Measurements from ENCODE around the gene FOXC2. TPM values are rescaled to one million over a fixed set of nuclear protein-coding genes. Genes with fewer than 3 reads are reported as not detected.

Gene FOXC2
- total RNA-seq, 1 donor from 2014 or later = under 0.01 TPM

DNA sequence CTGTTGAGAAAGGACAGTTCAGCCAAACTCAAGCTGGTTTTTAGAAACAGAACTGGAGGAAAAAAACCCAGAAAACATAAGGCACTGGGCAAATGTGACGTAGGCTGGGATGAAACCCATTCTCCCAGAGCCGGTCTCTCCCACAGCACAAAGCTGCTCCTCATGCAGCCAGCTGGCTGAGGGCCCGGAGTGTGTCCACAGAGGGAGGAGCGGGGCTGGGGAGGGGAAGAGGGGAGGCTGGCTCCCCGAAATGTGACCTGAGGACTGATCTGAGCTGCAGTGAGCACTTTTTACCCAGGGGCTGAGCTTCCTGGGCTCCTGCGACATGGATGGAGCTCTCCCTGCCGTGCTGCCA is 35.5 kb upstream of the FOXC2 start:
- FAIRE-seq (no peak), DNase-seq (ENCODE audit: low read depth) (no peak)
- TF ChIP-seq, protein P1, sequence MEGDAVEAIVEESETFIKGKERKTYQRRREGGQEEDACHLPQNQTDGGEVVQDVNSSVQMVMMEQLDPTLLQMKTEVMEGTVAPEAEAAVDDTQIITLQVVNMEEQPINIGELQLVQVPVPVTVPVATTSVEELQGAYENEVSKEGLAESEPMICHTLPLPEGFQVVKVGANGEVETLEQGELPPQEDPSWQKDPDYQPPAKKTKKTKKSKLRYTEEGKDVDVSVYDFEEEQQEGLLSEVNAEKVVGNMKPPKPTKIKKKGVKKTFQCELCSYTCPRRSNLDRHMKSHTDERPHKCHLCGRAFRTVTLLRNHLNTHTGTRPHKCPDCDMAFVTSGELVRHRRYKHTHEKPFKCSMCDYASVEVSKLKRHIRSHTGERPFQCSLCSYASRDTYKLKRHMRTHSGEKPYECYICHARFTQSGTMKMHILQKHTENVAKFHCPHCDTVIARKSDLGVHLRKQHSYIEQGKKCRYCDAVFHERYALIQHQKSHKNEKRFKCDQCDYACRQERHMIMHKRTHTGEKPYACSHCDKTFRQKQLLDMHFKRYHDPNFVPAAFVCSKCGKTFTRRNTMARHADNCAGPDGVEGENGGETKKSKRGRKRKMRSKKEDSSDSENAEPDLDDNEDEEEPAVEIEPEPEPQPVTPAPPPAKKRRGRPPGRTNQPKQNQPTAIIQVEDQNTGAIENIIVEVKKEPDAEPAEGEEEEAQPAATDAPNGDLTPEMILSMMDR (IDR thresholded peaks at IDR 0.05; ENCODE audit: insufficient read depth, low read length, severe bottlenecking) = no peak

DNA sequence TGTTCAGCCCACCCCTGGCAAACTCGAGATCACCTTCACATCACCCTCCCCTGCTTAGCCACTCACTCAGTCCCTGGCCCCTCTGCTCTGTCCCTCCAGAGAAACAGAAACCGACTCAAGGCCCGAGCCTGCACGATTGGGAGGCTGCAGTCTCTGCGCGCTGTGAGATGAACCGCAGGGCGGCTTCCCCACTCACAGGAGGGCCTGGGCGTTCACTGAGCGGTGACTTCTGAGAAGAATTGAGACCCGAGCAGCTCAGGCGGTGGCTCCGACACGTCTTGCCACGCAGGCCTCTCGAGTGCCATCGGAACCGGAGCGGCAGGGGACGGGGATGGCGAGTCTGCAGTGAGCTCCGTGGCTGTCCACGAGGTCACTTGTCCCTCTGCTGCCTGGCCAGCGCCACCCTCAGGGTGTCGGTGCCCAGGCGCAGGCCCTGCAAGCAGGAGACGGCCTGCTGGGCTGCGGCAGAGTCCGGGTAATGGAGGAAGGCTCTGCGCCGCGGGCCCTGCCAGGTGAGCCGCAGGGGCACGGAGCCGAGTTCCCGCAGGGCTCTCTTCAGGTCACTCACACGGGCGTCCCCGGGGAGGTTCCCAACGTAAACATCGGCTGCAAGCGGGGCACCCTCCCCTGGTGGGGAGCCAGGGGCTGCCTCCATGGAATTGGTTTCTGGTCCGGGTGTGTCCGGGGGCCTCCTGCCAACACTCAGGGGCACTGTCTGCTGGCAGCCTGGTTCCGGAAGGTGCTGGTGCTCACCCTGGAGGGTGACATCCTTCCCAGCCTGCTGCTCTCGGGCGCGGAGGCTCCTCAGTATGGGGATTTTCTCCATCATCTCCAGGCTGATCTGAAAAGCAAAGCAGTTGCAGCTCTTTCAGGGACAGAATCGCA is 34.7 kb upstream of the FOXC2 start:
- no peaks in the 10 kb centered on the region for H3K36me3 ChIP-seq (ENCODE audit: control insufficient read depth, insufficient read depth, low read length)
- FAIRE-seq (no peak), DNase-seq (ENCODE audit: low read depth) (no peak)
- TF ChIP-seq, protein P1 (IDR thresholded peaks at IDR 0.05; ENCODE audit: insufficient read depth, low read length, severe bottlenecking) = no peak
- no peak overlapping the region for H3K4me3 ChIP-seq (ENCODE audit: low read depth, low read length)
- H3K27me3 ChIP-seq (ENCODE audit: control insufficient read depth, insufficient read depth, low read length) = no peaks in the 10 kb centered on the region

More for the DNA sequence above, 35.5 kb upstream of the FOXC2 start:
- no peak overlapping the region for H3K4me3 ChIP-seq (ENCODE audit: low read depth, low read length)
- H3K36me3 ChIP-seq (ENCODE audit: control insufficient read depth, insufficient read depth, low read length) = no peaks in the 10 kb centered on the region
- no peaks in the 10 kb centered on the region for H3K27me3 ChIP-seq (ENCODE audit: control insufficient read depth, insufficient read depth, low read length)

DNA sequence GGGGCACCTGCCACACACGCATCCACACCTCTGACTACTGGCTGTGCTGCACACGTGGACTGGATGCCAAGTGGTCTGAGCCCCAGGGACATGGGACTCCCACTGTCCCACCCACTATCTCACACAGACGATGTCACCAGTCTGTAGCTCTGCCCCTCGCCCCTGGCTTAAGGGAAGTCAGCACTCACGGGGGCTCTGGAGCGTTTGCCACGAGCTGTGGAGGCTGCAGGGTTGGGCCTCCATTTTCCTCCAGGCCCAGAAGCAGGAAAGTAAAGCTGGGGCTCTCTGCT is 34.2 kb upstream of the FOXC2 start:
- no peak overlapping the region for H3K4me3 ChIP-seq (ENCODE audit: low read depth, low read length)
- no peaks in the 10 kb centered on the region for H3K36me3 ChIP-seq (ENCODE audit: control insufficient read depth, insufficient read depth, low read length)
- TF ChIP-seq, protein P1 (IDR thresholded peaks at IDR 0.05; ENCODE audit: insufficient read depth, low read length, severe bottlenecking) = no peak
- DNase-seq (ENCODE audit: low read depth) (no peak), FAIRE-seq (no peak)
- no peaks in the 10 kb centered on the region for H3K27me3 ChIP-seq (ENCODE audit: control insufficient read depth, insufficient read depth, low read length)

DNA sequence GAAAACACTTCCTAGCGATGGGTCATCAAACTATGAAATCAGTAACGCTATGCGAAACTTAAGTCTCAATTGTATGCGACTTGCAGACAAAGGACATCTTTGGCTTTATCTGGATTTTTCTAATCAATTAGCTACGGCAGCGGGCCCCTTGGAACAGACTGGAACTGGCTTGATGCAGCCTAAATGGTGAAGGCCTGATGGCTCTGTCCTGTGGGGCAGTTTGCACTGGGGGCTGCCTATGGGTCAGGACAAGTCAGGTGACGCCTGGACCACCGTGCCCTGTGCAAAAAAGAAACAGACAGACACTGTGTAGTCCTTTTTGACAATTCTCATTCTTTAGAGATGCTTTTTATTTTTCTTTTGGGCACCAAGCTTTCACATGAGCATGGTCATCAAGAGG is 33.6 kb upstream of the FOXC2 start:
- peaks cover 3% of the 10 kb centered on the region for H3K36me3 ChIP-seq (ENCODE audit: control insufficient read depth, insufficient read depth, low read length)
- no peak overlapping the region for H3K4me3 ChIP-seq (ENCODE audit: low read depth, low read length)
- TF ChIP-seq, protein P1 (IDR thresholded peaks at IDR 0.05; ENCODE audit: insufficient read depth, low read length, severe bottlenecking) = no peak
- FAIRE-seq (no peak), DNase-seq (ENCODE audit: low read depth) (no peak)
- no peaks in the 10 kb centered on the region for H3K27me3 ChIP-seq (ENCODE audit: control insufficient read depth, insufficient read depth, low read length)

DNA sequence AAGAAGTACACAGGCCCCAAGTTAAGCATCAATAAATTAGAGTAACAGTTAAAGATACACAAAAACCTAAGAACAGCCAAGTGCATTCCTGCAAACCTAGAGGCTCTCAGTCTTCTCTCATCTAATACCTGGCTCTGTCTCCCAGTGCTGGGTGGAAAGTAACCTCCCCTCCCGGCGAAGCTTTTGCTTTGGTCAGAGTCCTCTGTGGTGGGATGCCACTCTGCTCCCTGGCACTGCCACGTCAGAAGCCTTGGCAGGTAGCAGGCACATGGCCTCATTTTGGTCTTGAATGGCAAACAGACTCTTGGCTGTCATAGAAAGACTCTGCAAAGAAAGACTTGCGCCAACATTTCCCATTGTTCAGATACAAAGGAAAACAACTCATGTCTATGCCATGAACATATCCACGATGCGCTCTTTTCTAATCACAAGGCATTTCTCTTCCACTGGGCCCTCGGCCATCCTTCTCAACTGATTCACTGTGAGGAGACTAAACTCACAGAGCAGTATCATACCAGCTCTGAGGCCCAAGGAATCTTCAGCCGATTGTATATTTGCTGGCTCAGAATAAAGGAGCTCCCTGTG is 32.8 kb upstream of the FOXC2 start:
- Histone ChIP-seq H3K36me3 (ENCODE audit: control insufficient read depth, insufficient read depth, low read length) (peaks cover 6% of the 10 kb centered on the region), H3K4me3 (ENCODE audit: low read depth, low read length) (no peak overlapping the region), H3K27me3 (ENCODE audit: control insufficient read depth, insufficient read depth, low read length) (no peaks in the 10 kb centered on the region)
- TF ChIP-seq, protein P1 (IDR thresholded peaks at IDR 0.05; ENCODE audit: insufficient read depth, low read length, severe bottlenecking) = no peak
- no peak for DNase-seq (ENCODE audit: low read depth)
- no peak for FAIRE-seq
